HG03139 (cell line): ENCODE measurements around the gene SPINT2.

ENCODE experiments used
- ATAC-seq: cut with Tn5 transposase; IDR thresholded peaks from one replicate; pipeline ENCODE4 v1.9.1; 2021; ENCODE audit not compliant: unreplicated experiment

Gene SPINT2

DNA sequence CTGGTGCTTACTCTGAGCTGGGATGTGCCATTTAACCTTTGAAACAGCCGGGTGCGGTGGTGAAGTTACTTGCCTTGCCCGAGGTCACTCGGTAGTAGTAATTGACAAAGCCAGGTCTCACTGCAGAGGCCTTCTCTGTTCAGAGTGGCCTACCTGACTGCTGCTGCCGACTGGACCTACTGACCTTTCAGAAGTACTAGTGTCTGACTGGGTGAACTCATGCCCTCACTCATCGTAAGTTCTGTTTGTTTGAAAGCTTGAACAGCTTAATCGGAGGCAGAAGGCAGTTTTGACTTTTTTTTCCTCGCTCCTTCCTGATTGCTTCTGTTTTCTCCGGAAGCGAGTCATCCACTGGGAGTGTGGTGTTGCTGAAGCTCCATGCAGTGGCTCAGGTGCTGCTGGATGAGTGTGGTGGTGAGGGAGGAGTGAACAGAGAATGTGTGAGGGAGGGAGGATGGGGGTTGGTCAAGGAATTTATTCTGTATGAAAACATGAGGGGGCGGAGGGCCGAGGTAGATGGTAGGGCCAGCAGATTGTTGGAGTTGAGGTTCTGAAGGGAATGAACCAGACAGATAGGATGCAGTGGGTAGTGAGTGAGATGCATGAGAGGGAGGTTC is 2.7 kb downstream of the SPINT2 start:
- ATAC-seq: no peak

DNA sequence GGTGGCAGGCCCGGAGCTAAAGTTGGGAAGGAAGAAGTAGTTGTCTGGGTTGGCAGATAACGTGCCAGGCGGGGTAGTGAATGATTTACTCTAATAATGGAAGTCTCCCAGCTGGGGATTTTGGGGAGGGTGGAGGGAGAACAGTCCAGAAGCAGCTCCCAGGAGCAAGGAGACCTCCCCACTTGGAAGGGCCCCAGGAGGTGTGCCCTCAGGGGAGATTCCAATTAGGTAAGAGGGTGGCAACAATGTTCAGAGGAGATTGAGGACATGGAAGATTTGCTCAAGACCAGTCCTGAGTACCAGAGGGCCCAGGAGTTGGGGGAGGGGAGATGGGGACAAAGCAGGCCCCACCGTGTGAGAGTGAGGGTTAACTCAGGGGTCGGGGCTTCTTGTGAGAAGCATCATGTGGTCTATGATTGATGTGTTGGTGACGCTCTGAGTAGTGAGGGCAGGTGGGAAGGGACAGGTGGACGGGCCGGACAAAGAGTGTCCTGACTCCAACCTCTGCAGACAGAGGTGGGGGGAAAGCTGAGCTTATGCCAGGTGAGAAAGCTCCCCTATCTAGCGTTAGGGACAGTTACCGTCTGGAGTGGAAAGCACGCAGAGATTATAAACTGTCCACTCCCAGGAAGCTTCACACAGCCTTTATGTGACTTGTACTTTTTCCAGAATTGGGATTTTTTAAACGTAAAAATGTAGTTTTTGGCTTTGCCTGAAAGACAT is 3.5 kb downstream of the SPINT2 start:
- ATAC-seq: no peak

DNA sequence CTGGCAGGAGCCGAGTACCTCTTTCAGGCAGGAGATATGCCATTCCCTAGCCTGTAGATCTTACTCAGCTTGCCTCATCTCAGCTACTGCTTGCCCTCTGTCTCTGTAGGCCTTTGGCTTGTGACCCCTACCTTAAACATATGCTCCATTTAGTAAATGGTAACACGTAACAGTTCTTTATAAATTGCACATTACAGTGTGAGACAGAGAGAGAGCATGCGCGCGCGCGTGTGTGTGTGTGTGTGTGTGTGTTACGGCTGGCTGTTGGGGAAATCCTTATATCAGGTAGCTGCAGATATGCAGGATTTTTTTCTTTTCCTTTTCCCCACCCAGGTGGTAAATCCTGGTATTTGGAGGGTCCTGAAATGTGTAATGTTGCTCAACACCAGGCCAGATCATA is 4.2 kb downstream of the SPINT2 start:
- ATAC-seq: no peak

DNA sequence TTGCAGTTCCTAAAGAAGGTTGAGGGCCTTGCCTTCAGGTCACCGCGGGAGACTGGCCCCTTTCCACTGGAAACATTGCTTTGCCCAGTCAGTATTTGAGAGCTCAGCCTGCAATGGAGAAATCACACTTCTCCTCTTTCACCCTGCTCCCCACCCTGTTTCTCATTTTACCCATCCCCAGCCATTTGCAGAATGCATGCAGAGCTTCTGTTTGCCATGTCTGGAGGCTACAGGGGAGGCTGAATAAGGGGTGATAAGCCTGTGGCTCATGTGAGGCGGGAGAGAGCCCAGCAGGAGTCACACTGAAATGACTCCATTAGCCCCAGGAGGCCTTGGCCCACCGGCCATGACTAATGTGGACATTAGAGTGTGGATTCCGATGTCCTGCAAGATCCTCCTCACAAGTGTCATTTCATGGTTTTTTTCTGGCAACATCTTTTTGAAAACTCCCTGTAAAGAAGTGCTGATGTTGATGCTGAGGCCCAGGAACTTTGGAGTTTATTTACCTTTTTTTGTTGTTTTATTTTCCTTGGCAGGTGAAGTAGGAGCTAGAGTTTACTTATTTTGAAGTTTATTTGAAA is 6.3 kb downstream of the SPINT2 start:
- no peak for ATAC-seq

DNA sequence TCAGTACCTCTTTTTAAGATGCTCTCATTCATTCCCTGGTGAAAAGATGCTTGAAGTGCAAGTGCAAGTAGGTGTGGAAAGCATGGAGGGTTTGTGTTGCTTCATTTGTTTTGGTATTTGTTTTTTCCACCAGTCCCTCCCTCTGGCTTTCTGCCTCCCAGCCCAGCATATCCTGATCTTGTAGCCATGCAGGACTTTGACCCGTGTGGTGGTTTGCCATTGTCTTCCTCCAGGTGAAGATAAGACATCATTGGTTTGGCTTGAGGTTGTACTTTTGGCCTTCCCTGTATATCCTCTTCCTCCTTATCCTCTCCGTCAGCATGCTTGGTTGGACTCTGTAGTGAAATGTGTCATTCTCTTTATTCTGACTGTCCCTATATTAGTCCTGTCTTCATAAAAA is 9.1 kb downstream of the SPINT2 start:
- no peak for ATAC-seq

DNA sequence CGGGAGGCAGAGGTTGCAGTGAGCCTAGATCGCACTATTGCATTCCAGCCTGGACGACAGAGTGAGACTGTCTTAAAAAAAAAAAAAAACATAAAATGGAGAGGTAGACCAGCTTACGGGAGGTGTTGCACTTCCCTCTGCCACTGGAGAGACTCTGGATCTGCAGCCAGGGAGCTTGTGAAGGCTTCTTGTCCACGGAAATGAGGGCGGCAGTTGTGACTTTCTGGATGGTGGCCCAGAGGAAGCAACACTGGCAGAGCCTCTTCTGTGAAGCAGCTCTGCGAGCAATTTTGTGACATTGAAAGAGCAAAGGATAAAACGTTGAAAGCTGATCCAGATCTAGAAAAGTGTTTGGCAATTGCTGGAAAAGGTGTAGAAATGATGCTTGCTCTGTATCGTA is 10.4 kb downstream of the SPINT2 start:
- no peak for ATAC-seq

DNA sequence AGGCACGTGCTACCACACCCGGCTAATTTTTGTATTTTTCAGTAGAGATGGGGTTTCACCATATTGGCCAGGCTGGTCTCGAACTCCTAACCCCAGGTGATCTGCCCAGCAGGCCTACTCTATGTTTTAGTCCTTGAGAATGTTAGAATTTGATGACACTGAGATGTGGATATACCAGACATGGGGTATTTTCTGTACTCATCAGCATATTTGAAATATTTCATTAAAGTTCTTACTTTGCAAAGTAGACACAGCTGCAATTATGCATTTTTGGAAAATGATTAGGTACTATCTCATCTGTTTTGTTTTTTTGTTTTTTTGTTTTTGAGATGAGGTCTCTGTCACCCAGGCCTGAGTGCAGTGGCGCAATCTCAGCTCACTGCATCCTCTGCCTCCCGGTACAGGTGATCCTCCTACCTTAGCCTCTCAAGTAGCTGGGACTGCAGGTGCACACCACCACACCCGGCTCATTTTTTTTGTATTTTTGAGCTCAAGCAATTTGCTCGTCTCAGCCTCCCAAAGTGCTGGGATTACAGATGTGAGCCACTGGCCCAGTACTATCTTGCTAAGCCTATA is 12.7 kb downstream of the SPINT2 start:
- ATAC-seq: no peak

DNA sequence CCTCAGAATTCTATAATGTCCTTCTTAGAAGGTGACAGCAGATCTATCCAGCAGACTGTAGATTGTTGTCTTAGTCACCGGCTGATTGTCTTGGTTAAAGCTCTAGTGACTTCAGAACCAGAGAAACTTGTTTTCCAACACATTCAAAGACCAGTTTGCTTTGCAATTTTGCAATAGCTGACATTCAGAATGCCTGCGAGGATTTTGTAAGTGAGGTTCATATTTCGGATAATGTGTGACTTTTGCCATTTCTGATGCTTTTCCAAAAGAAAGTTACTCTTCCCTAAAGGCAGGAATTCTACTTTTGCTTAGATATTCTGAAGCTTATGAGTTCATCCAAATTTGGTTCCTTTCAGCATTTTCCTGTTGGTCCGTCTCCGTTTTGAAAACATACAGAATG is 13.2 kb downstream of the SPINT2 start:
- no peak for ATAC-seq

DNA sequence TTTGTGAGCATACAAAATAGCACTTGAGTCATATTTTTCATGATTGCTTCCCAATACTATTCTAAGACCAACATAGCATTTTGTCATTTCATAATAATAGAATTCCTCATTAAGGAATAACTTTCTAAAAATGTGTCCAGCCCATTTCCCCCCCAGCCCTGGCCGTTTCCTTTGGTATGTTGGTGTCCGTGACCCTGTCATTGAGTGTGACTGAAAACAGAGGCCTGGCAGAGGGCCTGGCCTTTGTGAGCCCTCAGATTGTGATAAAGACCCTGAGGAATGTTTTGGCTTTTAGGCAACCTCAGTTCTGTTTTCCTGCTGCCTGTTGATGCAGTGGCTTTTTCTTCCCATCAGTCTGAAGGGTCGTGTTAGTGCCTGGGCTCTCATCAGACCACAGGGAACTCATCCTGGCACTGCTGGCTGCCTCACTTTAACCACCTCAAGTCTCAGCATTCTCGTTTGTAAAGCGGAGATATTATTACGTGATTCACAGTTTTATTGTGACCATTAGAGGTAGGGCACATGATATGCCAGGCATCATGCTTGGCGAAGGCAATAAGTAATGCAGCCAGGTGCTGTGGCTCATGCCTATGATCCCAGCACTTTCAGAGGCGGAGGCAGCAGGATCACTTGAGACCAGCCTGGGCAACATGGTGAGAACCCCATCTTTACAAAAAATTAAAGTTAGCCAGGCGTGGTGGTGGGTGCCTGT is 13.8 kb downstream of the SPINT2 start:
- ATAC-seq: no peak

DNA sequence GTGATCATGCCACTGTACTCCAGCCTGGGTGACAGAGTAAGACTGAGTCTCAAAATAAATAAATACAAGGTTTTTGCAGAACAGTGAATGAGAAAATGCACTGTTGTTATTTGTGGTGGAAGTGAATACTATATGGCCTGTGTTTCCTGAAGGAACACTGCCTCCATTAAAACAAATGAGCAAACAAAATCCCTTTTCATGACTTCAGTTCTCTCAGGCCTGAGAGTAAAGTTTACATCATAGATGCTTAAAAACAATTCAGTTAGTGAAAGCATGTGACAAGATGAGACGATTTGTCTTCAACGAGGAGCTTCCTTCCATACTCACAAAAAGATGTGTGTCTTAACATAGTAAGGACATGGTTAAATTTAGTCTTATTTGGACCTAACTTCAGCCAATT is 14.4 kb downstream of the SPINT2 start:
- no peak for ATAC-seq

DNA sequence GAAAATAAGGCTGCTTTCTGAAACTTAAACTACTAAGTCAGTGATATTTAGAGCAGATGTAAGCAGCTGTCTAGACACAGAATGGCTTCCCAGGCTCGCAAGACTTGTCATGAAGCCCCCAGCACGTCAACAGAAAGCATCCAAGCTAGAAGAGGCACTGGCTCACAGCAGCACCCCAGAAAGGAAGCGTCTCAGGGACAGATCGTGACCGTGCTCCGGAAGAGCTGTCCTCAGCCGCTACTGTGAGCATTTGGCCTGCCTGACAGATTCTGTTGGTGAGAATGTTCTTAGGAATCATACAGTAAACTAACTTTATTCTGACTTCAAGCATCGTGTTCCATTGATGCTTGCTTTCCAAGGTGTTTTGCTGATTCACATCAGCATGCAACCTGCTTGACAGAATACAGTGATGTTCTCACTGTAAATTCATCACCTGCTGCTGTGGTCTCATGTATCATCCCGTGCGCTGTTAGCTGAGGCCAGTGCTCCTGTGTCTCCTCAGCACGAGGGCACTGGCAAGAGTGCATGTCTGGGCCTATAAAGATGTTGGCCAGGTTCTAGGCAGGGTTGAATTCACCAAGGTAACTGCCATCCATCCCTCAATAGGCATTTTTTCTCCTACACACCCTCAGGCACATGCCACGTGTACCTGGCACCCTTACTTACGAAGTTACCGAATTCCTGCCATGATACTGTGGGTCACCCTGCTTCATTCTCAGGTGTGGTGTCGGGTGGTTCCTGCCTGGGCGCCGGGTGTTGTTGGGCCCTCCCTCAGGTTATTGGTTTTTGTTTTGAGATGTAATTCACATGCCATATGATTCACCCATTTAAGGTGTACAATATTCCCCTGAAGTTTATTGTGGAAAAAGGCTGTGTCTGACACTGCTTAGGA is 15.9 kb downstream of the SPINT2 start:
- no peak for ATAC-seq

DNA sequence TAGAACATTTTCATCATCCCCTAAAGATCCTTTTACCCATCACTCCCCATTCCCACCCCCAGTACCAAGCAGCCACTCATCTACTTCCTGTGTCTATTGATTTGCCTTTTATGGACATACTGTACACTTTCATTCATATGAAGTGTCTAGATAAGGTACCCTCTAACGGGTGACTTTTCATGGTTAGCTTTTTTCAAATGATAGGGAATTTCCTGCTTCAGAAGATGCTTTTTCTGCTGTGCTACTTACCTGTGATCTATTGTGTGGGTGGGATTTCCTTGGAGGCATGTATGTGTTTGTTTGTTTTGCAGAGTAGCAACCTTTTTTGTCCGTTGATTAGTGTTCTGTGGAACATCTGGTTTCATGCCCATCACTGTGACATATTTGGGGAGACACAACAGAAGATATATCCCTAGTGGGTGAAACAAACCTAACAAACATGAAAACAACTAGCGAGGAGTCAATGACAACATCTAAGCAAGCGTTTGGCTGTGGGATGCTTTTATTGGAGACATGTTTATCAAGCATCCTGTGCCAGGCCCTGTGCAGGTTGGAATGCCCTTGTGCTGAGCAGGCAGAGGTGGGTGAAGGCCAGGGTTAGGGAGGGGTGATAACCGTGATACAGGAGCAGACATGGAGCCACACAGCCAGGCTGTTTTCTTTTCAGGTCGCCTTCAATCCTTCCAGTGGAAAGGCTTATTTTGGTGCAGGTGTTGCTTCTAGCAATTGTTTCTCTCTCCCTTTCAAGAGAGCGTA is 17.6 kb downstream of the SPINT2 start:
- ATAC-seq: no peak

DNA sequence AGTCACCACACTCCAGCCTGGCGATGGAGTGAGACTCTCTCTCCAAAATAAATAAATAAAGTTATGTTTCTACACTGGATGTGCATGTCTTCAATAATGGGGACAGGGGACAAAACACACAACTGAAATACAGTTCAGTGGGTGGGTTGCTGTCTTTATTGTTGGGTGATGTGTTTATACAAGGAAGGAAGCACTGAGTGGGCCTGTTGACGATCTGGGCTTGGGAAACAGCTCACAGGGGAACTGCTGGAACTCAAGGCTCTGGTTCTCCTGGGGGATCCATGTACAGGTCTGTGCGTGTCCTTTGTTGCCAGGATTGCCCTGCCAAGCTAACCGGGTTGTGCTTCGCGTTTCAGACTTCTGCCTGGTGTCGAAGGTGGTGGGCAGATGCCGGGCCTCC is 18.9 kb downstream of the SPINT2 start:
- ATAC-seq: no peak

DNA sequence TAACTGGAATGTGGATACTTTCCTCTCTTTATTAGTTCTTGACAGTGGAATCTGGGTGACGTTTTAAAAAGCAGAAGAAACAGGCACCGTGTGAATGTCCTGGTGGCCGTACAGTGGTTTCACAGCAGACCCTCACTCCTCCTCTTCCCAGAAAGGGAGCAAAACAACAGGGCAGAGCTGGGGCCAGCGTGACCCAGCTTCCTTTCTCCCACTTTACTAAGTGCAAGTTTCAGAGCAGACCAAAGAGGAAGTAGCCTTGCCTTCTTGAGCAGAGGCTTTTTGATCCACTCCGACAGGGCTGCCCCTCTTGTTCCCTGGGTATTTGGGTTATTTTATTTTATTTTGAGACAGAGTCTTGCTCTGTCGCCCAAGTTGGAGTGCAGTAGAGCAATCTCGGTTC is 20.0 kb downstream of the SPINT2 start:
- no peak for ATAC-seq

DNA sequence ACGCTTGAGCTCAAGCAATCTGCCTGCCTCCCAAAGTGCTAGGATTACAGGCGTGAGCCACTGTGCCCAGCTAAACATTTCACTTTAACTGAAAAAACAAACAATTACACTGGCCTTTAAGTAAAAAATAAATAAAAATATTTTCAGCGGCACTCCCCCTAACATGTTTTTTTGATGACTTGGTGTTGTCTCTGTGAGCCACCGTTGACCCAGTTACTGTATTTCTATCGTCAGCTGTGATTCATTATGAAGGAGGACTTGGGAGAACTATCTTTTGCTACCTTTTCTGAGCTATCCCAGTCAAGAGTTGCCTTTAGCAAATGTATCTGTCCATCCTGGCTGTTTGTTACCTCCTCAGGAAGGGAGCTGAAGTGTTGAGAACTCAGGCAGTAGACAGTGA is 21.2 kb downstream of the SPINT2 start:
- no peak for ATAC-seq

DNA sequence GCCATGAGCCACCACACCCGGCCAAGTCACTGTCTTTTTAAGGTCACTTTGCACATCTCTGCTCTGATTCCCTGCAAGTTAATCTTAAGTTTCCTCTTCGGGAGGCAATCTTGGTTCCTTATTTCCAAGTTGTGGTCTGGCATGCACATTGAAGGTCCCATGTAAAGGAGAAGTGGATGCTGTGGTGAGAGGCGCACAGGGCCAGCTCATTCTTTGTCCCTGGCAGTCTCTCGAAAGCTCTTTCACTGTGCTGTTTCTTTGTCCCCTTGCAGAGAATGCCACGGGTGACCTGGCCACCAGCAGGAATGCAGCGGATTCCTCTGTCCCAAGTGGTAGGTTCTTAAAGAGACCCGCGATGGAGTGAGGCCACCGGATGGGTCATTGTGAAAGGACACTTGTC is 23.2 kb downstream of the SPINT2 start:
- no peak for ATAC-seq

DNA sequence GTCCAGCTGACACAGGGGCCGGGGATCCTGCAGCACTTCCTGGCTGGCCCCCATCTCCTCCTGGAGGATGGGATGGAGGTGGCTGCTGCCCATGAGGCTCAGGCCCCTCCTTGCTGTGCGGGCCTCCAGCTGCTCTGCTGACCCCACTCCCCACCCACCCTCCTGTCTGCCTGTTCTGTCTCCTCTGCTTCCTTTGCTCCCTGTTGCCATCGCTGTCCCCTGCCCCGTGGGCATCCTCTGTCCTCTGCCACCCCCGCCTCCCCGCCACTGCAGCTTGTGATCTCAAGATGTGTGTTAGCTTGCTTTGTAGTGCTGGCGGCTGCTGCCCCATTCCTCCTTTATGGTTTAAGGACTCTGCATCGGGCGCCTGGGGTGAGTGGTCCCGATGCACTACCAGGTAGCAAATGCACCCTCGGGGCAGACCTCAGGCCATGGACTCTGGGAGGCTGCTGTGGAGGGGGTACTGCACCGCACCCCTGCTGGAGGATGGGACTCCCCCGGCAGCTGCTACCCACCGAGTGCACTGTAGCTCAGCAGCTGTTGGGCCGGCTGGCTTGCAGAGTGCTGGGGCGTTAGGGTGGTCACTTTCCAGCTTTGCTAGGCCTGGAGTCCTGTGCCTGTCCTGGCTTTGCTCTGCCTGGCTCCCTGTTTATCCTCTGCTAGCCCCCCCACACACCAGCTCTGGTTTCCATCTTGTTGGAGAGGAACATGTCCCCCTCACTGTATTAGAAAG is 23.9 kb downstream of the SPINT2 start:
- no peak for ATAC-seq

DNA sequence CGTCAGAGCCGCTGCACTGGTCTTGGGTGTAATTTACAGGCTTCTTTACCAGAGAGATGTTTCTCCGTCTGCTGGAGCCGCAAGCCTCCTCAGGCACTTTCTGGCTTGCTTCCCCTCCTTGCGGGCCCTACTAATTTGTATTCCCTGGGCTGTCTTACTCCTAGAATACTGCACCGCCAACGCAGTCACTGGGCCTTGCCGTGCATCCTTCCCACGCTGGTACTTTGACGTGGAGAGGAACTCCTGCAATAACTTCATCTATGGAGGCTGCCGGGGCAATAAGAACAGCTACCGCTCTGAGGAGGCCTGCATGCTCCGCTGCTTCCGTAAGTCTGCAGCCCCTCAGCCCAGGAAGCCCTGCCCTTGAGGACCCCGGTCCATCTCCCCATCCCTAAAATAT is 25.6 kb downstream of the SPINT2 start:
- no peak for ATAC-seq

DNA sequence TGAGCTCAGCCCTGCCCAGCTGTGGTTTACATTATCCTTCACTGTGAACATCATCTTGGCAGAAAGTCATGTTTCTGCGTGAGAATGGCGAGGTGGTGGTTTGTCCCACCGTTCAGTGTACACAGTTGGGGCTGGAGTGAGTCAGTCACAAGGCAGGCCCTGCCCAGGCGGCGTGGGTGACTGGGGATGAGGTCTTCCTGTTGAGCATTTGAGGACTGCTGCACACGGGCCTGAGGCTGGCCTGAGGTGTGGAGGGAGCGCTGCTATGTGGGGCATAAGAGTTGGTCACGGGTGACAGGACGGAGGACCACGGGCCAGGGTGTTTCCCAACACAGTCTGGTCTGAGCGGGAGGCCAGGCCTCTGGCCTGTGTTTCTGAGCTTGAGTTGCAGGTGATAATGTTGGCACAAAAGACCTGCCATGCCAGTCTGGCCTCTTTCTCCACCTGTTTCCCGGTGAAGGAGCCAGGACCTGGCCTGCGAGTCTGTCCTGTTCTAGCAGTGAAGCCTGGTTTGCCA is 26.3 kb downstream of the SPINT2 start:
- ATAC-seq: no peak
